Measurements from ENCODE around the gene SSR1.

SSR1 gene

GRCh38 chr6:7257521-7258230, 55.3 kb downstream of the SSR1 start:
- DNase-seq (ENCODE audit: low read depth) = no peak

- no peak for DNase-seq (ENCODE audit: low read depth)
Measured at GRCh38 chr6:7256785-7257184, 56.2 kb downstream of the SSR1 start.

GRCh38 chr6:7255918-7256317, 57.1 kb downstream of the SSR1 start:
- no peak for DNase-seq (ENCODE audit: low read depth)

GRCh38 chr6:7254980-7255835, 57.8 kb downstream of the SSR1 start:
- DNase-seq (ENCODE audit: low read depth) = no peak

GRCh38 chr6:7252390-7252789, 60.6 kb downstream of the SSR1 start:
- no peak for DNase-seq (ENCODE audit: low read depth)

GRCh38 chr6:7251646-7252260, 61.2 kb downstream of the SSR1 start:
- DNase-seq (ENCODE audit: low read depth) = no peak

DNA sequence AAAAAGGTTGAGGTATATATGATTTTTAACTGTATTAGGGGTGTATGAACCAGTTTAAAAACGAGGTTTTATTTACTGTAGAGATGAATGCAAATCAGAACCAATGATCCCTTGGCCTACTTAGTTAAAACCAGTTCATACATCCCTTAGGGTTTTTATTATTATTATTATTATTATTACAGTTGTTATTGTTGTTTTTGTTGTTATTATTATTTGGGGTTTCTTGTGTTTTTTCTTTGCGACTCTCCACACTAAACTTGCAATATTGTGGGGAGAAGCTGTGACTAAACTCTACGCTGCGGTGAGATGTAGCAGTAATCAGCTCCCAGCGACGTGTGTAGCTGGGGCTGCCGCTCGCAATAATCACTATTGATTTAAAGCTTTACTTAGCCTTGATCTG, 62.2 kb downstream of the SSR1 start:
- no peak for DNase-seq (ENCODE audit: low read depth)

DNA sequence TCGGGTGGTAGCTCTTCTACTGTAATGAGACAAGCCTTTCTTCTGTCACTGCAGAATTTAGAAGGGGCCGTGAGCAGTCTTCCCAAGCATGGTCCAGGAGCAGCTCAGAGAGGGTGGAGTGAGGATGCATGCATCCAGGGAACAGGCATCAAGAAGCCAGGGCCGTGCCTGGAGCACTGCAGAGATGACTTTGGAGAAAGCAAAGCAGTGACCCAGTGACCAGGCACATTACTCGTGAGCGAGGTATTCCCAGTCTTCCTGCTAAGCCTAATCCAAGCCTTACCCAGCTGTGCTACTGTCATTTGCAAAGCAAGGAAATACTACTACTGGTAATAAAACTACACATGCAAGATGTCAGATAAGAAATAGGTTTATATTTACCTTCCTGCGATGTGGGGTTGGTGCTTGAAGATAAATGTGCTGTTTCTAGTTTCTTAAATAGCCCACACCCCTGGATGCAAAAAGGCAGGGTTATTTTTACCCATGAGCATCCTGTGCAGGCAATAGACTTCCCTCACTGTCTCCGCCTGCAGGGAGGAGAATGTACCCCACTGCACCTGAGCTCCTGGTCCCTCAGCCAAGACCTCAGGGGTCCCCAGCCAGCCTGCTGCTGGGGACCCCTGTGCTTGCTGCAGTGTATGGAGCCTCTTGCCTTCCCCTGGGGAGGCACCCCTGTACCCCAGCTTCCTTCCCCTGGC, 62.9 kb downstream of the SSR1 start:
- DNase-seq (ENCODE audit: low read depth) = no peak

- DNase-seq (ENCODE audit: low read depth) = no peak
Measured at GRCh38 chr6:7249391-7249790, 63.6 kb downstream of the SSR1 start.

DNA sequence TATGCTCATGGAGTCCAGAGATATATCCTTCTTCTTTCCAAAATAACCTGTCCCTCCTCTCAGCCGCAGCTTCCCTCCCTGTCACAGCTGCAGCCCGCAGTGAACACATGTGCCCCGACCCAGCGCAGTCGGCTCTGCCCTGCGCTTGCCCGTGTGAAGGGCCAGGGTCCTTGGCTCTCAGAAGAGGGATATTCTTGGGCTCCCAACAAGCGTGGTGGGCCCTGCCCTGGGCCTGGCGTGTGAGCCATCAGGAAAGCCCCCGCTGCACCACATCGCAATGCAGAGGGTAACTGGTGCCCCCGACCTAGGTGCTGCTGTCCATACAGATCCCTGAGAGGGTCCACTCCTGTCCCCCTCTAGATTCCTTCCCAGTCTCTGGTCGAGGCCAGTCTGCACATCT, 65.2 kb downstream of the SSR1 start:
- DNase-seq (ENCODE audit: low read depth) = no peak

- no peak for DNase-seq (ENCODE audit: low read depth)
Measured at GRCh38 chr6:7247179-7247456, 65.9 kb downstream of the SSR1 start.

DNA sequence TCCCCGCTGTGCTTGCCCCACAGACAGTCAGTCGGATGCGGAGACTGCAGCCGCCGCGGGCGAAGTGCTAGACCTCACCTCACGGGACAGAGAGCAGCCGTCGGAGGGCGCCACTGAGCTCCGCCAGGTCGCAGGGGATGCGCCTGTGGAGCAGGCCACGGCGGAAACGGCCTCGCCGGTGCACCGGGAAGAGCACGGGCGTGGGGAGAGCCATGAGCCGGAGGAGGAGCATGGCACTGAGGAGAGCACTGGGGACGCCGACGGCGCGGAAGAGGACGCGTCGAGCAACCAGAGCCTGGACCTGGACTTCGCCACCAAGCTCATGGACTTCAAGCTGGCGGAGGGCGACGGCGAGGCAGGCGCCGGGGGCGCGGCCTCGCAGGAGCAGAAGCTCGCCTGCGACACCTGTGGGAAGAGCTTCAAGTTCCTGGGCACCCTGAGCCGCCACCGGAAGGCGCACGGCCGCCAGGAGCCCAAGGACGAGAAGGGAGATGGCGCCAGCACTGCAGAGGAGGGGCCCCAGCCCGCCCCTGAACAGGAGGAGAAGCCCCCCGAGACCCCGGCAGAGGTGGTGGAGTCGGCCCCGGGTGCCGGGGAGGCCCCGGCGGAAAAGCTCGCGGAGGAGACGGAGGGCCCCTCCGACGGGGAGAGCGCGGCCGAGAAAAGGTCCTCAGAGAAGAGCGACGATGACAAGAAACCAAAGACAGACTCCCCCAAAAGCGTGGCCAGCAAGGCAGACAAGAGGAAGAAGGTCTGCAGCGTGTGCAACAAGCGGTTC, 66.4 kb downstream of the SSR1 start:
- no peak for DNase-seq (ENCODE audit: low read depth)

GRCh38 chr6:7245668-7246393, 67.2 kb downstream of the SSR1 start:
- DNase-seq (ENCODE audit: low read depth) = no peak

- DNase-seq (ENCODE audit: low read depth) = no peak
Measured at GRCh38 chr6:7243179-7243981, 69.6 kb downstream of the SSR1 start.

DNA sequence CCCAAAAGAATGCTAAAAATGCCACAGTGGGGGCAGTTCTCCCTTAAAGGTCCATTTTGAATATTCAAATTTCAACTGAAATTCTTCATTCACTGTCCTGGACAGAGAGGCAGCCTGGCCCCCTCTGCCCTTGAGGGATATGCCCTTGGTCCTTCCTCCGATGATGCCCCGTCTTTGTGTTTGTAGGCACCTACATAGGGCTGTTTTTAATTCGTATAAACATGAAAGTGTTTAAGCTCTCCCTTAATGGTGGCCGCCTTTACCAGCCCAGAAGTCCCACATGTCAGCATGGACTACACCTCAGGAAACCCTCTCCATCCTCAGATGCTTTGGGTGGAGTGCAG, 70.2 kb downstream of the SSR1 start:
- no peak for DNase-seq (ENCODE audit: low read depth)

GRCh38 chr6:7241709-7242645, 71.0 kb downstream of the SSR1 start:
- no peak for DNase-seq (ENCODE audit: low read depth)

DNA sequence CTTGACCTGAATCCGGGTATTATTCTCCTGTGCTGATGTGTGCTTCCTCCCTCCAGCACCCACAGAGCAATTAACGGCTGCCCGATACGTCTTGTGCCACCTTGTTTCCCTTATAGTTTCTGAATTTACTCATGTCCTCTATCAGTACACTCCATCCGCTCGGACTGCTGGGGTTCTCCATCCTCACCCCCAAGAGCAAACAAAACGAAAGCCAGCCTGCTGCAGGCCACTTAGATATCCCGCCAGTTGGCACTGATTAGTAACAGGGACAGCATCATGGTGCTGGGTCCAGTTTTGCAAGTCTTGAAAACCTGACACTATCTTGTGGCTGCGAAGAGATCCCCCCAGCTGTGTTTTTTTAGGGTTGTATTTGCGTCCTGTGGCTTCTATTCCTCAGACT, 71.8 kb downstream of the SSR1 start:
- no peak for DNase-seq (ENCODE audit: low read depth)

DNA sequence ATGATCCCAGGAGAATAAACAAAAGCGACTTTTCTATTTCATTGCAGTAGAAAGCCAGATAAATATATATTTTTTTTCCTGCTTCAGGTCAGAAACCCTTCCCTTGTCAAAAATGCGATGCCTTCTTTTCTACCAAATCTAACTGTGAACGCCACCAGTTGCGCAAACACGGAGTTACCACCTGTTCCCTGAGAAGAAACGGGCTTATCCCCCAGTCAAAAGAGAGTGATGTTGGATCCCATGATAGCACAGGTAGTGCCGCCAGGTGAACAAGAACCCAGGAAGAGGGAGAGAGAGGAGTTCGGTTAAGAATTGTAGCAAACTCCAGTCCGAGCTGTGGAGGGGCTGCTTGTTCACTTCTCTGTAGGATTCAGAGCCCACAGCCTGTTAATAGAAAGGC, 72.6 kb downstream of the SSR1 start:
- no peak for DNase-seq (ENCODE audit: low read depth)

DNA sequence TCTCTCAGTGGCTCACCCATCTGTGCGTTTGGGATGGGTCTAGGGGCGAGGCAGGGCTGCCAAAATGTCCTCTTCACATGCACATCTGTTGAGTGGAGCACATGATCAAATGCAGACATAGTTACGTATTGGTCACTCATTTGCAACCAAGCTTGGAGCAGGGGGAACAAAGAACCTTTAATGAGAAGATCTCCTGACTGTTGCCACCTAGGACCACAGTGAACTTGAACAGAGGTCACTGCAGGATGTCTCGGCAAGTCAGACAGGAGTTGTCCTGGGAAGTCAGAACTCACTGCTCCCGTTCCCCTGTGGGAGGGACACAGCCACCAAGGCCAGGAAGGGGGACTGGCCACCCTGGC, 73.4 kb downstream of the SSR1 start:
- DNase-seq (ENCODE audit: low read depth) = no peak

Measured in T-helper 22 cell (primary cell).